NB4 (cell line): ENCODE data around the gene BORCS5.
A peak's percentile ranks its signal among the peaks of the same experiment; 100 is the strongest.

ENCODE experiments used
- CTCF ChIP-seq: IDR thresholded peaks from one replicate; pipeline ENCODE4 v1.5.1; 2012; ENCODE audit warnings: low read depth, low read length
- MAX ChIP-seq: IDR thresholded peaks from 2 replicates; pipeline ENCODE4 v1.6.1; 2011; ENCODE audit warnings: low read depth, low read length
- MYC ChIP-seq: IDR thresholded peaks from 2 replicates; pipeline ENCODE4 v1.6.1; 2011; ENCODE audit warnings: low read depth, low read length
- POLR2A ChIP-seq: IDR thresholded peaks from 2 replicates; pipeline ENCODE4 v1.6.1; 2011; ENCODE audit warnings: mild to moderate bottlenecking; ENCODE audit not compliant: insufficient read length; ENCODE audit errors: extremely low read depth

DNA sequence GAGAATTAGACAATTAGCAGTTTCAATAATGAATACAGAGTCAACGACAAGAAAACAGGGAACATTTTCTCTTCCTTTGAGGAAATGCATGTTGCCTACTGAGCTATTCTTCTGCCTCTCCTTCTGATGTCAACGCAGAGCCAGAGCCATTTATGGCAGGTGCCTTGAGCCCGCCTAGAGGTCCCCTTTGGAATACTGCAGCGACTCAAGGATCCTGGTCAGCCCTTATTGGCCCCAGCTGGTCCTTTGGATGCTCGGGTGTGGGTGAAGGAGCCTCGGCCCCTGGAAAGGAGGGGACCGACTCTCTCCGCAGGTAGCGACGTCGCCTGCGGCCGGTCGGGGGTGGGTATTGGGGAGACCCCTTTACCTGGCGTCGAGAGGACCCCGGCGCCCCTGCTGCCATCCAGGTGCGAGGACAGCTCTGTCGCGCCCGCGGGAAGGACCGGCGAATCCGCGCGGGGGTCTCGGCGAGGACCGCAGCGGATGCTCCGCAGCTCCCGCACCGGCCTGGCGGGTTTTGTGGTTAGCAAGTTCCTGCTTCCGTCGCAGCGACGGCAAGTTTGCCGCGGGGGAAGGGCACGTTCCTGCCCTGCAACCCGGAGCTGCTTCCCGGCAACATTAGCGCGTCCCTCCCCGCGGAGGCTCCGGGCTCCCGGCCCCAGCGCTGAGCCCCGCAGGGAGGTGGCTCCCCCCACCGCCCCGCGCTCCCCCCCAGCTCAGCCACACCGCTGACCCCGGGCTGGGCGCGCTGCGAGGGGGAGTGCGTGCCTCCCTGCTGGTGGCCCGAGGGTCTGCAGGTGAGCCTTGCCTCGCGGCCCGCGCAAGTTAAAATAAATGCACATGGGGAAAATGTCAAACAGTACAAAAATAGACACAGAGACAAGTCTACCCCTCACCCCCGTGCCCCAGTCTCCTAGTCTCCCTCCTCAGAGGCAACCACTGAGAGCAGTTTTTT lies 6.9 kb upstream of the BORCS5 start, which contains the start of gene MANSC1:
- TF ChIP-seq POLR2A (no peak), CTCF (peak; percentile 30), MAX (0 out of 2 replicates have a peak, but pooled peaks have one; percentile 27), MYC (peak; percentile 16; the same call in 1 of the 2 replicates)
